ENCODE results near the gene S100A9. TPM values are rescaled to one million over a fixed set of nuclear protein-coding genes. Genes with fewer than 3 reads are reported as not detected.

The S100A9 gene
- total RNA-seq (2022; extraction: Qiagen RNA extraction; ENCODE audit: low read depth): 0.52 to 1.0 TPM (median 0.95 TPM) in 5 replicates

GRCh38 chr1:153357853-153358690, at the start of gene S100A9:
TSS of gene S100A9 (plus strand) at chr1:153357854. CDS start at chr1:153358284, 430 bp downstream.

GRCh38 chr1:153312570-153313186, 45.0 kb upstream of the S100A9 start, which contains the start of gene PGLYRP3:
TSS of gene PGLYRP3 (minus strand) at chr1:153312952. CDS start at chr1:153310665, 2,287 bp downstream.

GRCh38 chr1:153348511-153349362, 8.9 kb upstream of the S100A9 start, which contains the start of gene PGLYRP4:
TSS of gene PGLYRP4 (minus strand) at chr1:153348841. CDS start at chr1:153347932, 909 bp downstream.

GRCh38 chr1:153375511-153375910, 17.9 kb downstream of the S100A9 start, which contains the start of gene S100A12:
TSS of gene S100A12 (minus strand) at chr1:153375621. CDS start at chr1:153374592, 1,029 bp downstream.

GRCh38 chr1:153390938-153391710, 33.5 kb downstream of the S100A9 start, which contains the start of gene S100A8:
TSS of gene S100A8 (minus strand) at chr1:153391073. CDS start at chr1:153390535, 538 bp downstream.

Other genes with a start within 250 kb of the S100A9 start
- not detected in 5 replicates for gene SPRR2F, start 244.3 kb upstream of the S100A9 start, total RNA-seq (2022; extraction: Qiagen RNA extraction; ENCODE audit: low read depth)
- gene SPRR2G, start 207.0 kb upstream of the S100A9 start, total RNA-seq (2022; extraction: Qiagen RNA extraction; ENCODE audit: low read depth): not detected in 5 replicates
- not detected in 5 replicates for gene LELP1, start 154.4 kb upstream of the S100A9 start, total RNA-seq (2022; extraction: Qiagen RNA extraction; ENCODE audit: low read depth)
- gene PRR9, start 140.3 kb upstream of the S100A9 start, total RNA-seq (2022; extraction: Qiagen RNA extraction; ENCODE audit: low read depth): not detected in 5 replicates
- gene LORICRIN, start 98.2 kb upstream of the S100A9 start, total RNA-seq (2022; extraction: Qiagen RNA extraction; ENCODE audit: low read depth): not detected in 5 replicates
- gene PGLYRP3, start 44.9 kb upstream of the S100A9 start, total RNA-seq (2022; extraction: Qiagen RNA extraction; ENCODE audit: low read depth): not detected in 5 replicates
- gene PGLYRP4, start 9.0 kb upstream of the S100A9 start, total RNA-seq (2022; extraction: Qiagen RNA extraction; ENCODE audit: low read depth): not detected in 5 replicates
- not detected in 5 replicates for gene S100A12, start 17.8 kb downstream of the S100A9 start, total RNA-seq (2022; extraction: Qiagen RNA extraction; ENCODE audit: low read depth)
- gene S100A8, start 33.2 kb downstream of the S100A9 start, total RNA-seq (2022; extraction: Qiagen RNA extraction; ENCODE audit: low read depth): not detected in 5 replicates
- not detected in 5 replicates for gene S100A7A, start 58.7 kb downstream of the S100A9 start, total RNA-seq (2022; extraction: Qiagen RNA extraction; ENCODE audit: low read depth)
- gene S100A7, start 102.8 kb downstream of the S100A9 start, total RNA-seq (2022; extraction: Qiagen RNA extraction; ENCODE audit: low read depth): not detected in 5 replicates
- 3,152 to 3,428 TPM (median 3,355 TPM) in 5 replicates for gene S100A6, start 178.1 kb downstream of the S100A9 start, total RNA-seq (2022; extraction: Qiagen RNA extraction; ENCODE audit: low read depth)
- gene S100A5, start 183.1 kb downstream of the S100A9 start, total RNA-seq (2022; extraction: Qiagen RNA extraction; ENCODE audit: low read depth): 0.52 to 0.90 TPM (median 0.69 TPM) in 4 of 5 replicates, not detected in the other
- gene S100A4, start 188.0 kb downstream of the S100A9 start, total RNA-seq (2022; extraction: Qiagen RNA extraction; ENCODE audit: low read depth): 1,502 to 1,789 TPM (median 1,685 TPM) in 5 replicates
- gene S100A3, start 191.4 kb downstream of the S100A9 start, total RNA-seq (2022; extraction: Qiagen RNA extraction; ENCODE audit: low read depth): 79.7 to 94.4 TPM (median 93.6 TPM) in 5 replicates
- gene S100A2, start 208.0 kb downstream of the S100A9 start, total RNA-seq (2022; extraction: Qiagen RNA extraction; ENCODE audit: low read depth): 16.8 to 29.9 TPM (median 23.4 TPM) in 5 replicates